DMS114 treated with DMSO at 0.1 percent for 48 hours (cell line): ENCODE data around the gene PCDHB4.
"Not testable (repeated sequence)": the region's sequence is repeated elsewhere in the genome, so short reads cannot be mapped to it uniquely, and the experiment has no call there.

Experiments used
- DNase-seq: peaks from one replicate; lab custom pipeline; 2025; ENCODE audit not compliant: unreplicated experiment; lab: John Stamatoyannopoulos, UW

PCDHB4 gene

DNA sequence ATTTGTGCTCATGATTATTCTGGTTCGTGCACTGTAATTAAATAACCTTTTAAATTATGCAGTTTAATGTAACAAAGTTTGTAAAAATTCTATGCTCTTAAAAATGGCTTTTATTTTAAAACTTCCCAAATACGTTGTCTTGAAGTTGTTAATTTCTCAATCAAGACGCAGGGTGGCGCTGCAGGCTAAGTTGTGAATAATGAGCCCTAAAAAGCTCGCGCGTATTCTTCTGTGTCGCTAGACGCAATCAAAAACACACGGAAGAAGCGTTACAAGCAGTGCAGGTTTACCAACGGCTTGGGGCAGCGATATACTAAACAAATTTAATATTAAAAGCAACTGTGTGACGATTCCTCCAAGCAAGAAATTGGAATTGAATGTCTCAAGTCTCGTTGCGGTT lies at the start of gene PCDHB4:
TSS of gene PCDHB4 (plus strand) at position 256 of the 400 bp plus-strand sequence. CDS start 181 bp downstream, outside the sequence.
- DNase-seq, result no peak

DNA sequence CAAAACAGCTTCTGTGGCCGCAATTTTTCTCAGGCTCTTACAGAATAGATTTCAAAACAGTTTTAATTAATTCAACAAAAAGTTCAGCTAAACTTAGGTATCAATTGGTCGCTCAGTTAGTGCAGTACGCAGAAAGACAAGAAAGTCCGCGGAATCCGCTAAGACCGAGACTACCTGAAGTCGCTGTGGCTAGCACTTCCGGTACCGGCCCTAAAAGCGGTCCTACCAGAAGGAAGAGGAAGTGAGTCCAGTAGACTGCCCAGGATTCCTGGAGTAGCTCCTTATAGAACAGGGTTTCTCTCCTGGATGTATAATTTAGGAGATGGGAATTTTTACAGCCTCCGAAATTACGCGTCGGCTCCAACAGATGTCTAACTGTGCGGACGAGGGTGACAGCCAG lies 43.8 kb upstream of the PCDHB4 start:
- DNase-seq, result no peak

DNA sequence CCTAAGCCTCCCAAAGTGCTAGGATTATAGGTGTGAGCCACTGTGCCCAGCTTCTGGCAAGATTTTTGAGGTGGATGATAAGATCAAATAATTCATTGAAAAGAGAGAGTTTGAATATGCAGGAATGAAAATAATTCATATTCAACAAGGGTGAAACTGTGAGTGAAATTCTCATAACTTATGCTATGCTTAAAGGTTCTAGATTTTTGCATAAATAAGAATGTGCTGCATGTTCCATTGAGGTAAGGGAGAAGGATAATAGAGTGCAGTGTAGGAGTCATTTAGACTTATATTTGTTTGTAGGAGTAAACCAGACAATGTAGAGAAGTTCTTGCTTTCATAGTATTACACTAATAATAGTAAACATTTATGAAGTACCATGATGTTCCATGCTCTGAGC lies 39.4 kb upstream of the PCDHB4 start:
- DNase-seq, result no peak

DNA sequence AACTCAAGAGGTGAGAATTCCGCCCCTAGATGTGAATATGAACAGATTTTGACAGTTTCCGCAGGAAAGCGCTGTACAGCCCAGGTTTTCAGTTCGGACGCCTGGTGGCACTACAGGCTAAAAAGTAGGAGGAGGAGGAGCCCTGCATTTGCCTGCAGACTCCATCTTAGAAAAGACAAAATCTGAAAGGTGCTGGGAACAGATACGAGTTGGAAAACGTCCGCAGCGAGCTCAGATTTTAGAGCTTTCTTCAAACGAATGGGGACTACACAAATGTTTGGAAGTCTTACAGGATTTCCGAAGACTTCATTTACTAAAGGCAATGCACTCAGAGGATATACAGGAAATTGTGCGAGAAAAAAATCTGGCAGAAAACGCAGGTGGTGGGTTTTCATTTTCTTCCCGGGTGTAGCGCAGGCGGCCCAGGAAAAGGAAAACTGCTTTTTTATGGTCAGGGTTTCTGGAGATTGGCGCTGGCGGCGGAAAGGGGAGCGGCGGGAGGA lies 37.1 kb upstream of the PCDHB4 start:
- DNase-seq, result peak; percentile 92

DNA sequence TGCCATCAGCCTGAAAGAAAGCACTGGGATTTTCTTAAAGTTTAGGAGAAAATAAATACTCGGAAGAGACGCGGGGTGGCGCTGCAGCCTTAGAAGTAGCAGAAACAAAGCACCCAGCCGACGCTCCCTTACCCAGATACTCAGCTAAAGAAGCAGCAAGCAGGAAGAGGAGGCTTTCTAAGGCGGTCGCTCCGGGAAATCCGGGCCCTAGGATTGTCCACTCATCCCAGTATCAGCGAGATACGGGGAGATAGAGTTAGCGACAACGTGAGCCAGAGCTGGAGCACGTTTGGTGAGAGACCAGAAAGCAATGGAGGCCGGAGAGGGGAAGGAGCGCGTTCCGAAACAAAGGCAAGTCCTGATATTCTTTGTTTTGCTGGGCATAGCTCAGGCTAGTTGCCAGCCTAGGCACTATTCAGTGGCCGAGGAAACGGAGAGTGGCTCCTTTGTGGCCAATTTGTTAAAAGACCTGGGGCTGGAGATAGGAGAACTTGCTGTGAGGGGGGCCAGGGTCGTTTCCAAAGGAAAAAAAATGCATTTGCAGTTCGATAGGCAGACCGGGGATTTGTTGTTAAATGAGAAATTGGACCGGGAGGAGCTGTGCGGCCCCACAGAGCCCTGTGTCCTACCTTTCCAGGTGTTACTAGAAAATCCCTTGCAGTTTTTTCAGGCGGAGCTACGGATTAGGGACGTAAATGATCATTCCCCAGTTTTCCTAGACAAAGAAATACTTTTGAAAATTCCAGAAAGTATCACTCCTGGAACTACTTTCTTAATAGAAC lies 26.9 kb upstream of the PCDHB4 start, which contains the start of gene PCDHB2:
TSS of gene PCDHB2 (plus strand) at position 135 of the 782 bp plus-strand sequence. CDS start at position 311, 176 bp downstream.
- peak; percentile 81 for DNase-seq

DNA sequence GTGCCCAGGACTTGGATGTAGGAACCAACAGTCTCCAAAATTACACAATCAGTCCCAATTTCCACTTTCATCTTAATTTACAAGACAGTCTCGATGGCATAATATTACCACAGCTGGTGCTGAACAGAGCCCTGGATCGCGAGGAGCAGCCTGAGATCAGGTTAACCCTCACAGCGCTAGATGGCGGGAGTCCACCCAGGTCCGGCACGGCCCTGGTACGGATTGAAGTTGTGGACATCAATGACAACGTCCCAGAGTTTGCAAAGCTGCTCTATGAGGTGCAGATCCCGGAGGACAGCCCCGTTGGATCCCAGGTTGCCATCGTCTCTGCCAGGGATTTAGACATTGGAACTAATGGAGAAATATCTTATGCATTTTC lies 26.4 kb upstream of the PCDHB4 start:
- no peak for DNase-seq

DNA sequence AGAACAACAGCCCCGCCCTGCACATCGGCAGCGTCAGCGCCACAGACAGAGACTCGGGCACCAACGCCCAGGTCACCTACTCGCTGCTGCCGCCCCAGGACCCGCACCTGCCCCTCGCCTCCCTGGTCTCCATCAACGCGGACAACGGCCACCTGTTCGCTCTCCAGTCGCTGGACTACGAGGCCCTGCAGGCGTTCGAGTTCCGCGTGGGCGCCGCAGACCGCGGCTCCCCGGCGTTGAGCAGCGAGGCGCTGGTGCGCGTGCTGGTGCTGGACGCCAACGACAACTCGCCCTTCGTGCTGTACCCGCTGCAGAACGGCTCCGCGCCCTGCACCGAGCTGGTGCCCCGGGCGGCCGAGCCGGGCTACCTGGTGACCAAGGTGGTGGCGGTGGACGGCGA lies 25.4 kb upstream of the PCDHB4 start:
- not testable (repeated sequence) for DNase-seq

DNA sequence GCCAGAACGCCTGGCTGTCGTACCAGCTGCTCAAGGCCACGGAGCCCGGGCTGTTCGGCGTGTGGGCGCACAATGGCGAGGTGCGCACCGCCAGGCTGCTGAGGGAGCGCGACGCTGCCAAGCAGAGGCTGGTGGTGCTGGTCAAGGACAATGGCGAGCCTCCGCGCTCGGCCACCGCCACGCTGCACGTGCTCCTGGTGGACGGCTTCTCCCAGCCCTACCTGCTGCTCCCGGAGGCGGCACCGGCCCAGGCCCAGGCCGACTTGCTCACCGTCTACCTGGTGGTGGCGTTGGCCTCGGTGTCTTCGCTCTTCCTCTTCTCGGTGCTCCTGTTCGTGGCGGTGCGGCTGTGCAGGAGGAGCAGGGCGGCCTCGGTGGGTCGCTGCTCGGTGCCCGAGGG lies 25.0 kb upstream of the PCDHB4 start:
- not testable (repeated sequence) for DNase-seq

DNA sequence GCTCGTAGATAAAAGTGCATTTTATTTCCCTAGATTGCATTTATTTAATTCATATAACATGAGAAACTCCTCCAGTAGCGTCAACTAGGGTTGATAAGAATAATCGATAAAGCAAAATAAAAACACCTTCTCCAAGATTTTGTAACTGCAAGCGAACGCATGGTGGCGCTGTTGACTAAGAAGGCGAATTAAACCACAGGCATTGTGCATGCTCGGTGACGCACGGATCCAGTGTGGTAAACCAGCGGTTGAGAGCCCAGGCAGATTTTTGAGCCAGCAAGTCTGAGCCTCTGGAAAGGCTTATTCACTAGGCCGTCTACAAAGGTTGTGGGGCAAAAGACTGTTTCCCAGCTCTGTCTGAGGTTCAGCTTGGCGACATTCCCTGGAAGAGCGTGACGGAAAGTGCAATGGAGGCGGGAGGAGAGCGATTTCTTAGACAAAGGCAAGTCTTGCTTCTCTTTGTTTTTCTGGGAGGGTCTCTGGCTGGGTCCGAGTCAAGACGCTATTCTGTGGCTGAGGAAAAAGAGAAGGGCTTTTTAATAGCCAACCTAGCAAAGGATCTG lies 21.3 kb upstream of the PCDHB4 start, which contains the start of gene PCDHB3:
TSS of gene PCDHB3 (plus strand) at position 231 of the 563 bp plus-strand sequence. CDS start at position 408, 177 bp downstream.
- no peak for DNase-seq

DNA sequence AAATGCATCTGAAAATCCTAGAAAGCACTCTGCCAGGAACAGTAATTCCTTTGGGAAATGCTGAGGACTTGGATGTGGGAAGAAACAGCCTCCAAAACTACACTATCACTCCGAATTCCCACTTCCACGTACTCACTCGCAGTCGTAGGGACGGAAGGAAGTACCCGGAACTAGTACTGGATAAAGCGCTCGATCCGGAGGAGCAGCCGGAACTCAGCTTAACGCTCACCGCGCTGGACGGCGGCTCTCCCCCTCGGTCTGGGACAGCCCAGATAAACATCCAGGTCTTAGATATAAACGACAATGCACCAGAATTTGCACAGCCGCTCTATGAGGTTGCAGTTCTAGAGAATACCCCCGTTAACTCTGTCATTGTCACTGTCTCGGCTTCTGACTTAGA lies 20.6 kb upstream of the PCDHB4 start:
- no peak for DNase-seq

DNA sequence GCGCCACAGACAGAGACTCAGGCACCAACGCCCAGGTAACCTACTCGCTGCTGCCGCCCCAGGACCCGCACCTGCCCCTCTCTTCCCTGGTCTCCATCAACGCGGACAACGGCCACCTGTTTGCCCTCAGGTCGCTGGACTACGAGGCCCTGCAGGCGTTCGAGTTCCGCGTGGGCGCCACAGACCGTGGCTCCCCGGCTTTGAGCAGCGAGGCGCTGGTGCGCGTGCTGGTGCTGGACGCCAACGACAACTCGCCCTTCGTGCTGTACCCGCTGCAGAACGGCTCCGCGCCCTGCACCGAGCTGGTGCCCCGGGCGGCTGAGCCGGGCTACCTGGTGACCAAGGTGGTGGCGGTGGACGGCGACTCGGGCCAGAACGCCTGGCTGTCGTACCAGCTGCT lies 19.5 kb upstream of the PCDHB4 start:
- not testable (repeated sequence) for DNase-seq

DNA sequence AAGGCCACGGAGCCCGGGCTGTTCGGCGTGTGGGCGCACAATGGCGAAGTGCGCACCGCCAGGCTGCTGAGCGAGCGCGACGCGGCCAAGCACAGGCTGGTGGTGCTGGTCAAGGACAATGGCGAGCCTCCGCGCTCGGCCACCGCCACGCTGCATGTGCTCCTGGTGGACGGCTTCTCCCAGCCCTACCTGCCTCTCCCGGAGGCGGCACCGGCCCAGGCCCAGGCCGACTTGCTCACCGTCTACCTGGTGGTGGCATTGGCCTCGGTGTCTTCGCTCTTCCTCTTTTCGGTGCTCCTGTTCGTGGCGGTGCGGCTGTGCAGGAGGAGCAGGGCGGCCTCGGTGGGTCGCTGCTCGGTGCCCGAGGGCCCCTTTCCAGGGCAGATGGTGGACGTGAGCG lies 19.1 kb upstream of the PCDHB4 start:
- DNase-seq, result not testable (repeated sequence)

DNA sequence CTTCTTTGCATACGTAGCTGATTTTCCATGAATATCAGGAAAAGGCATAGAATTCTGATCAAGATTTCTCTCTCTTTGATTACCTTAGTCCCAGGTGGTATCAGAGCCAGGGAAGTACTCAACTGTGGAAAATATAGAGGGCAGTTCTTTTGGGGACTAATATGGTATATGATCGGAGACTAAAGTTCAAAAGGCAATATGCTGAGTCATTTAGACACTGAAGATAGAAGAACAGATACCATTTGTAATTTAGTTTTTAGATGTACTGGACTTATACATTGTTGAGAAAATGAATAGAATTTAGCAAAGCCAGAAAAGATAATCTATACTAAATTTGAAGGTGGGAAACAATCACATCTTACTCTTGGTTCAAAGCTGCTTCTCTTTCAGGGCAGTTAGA lies 16.3 kb upstream of the PCDHB4 start:
- no peak for DNase-seq

DNA sequence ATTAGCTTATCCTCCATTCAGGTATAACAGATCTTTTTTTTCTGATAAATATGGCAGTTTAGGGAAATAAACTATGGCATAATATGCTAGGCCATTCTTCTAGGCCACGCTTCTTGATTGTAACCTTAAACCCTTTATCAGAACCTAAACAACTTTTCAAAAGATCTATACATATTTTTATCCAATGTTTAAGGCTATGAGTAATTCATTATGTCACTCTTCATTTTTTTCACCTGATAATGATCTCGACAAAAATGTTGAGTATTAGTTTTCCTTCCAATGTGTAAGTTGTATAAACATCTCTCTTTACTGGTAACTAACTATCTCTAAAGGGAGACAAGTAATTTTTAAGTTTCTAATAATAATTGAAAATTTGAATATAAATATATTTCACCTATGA lies 2.4 kb upstream of the PCDHB4 start:
- DNase-seq, result no peak

DNA sequence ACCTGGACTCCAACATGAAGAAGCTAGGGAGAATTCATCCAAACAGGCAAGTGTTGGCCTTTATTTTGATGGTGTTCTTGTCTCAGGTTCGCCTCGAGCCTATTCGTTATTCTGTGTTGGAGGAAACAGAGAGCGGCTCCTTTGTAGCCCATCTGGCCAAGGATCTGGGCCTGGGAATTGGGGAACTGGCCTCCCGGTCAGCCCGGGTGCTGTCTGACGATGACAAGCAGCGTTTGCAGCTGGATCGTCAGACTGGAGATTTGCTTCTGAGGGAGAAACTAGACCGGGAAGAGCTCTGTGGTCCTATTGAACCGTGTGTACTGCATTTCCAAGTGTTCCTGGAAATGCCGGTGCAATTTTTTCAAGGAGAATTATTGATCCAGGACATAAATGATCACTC lies 367 bp downstream of the PCDHB4 start:
- no peak for DNase-seq

DNA sequence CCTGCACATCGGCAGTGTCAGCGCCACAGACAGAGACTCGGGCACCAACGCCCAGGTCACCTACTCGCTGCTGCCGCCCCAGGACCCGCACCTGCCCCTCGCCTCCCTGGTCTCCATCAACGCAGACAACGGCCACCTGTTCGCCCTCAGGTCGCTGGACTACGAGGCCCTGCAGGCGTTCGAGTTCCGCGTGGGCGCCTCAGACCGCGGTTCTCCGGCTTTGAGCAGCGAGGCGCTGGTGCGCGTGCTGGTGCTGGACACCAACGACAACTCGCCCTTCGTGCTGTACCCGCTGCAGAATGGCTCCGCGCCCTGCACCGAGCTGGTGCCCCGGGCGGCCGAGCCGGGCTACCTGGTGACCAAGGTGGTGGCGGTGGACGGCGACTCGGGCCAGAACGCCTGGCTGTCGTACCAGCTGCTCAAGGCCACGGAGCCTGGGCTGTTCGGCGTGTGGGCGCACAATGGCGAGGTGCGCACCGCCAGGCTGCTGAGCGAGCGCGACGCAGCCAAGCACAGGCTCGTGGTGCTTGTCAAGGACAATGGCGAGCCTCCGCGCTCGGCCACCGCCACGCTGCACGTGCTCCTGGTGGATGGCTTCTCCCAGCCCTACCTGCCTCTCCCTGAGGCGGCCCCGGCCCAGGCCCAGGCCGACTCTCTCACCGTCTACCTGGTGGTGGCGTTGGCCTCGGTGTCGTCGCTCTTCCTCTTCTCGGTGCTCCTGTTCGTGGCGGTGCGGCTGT lies 1.9 kb downstream of the PCDHB4 start:
- DNase-seq, result not testable (repeated sequence)

DNA sequence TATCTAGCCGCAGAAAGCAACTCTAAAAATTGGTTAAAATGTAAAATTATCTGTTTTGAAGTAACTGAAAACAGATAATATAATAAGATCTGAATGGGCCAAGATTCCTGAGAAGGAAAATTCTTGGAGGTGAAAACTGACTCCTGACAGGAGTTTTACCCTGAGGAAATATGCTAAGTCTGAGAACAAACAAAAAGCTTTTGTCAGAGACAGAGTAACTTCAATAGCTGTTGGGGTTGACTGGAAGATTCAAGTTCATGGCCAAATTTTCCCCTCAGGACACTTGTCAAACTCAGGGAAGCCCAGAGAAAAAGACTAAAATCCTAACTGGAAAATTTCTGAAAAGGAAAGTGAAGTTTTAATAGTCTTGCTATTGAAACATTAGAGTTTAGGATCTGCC lies 5.7 kb downstream of the PCDHB4 start:
- no peak for DNase-seq

DNA sequence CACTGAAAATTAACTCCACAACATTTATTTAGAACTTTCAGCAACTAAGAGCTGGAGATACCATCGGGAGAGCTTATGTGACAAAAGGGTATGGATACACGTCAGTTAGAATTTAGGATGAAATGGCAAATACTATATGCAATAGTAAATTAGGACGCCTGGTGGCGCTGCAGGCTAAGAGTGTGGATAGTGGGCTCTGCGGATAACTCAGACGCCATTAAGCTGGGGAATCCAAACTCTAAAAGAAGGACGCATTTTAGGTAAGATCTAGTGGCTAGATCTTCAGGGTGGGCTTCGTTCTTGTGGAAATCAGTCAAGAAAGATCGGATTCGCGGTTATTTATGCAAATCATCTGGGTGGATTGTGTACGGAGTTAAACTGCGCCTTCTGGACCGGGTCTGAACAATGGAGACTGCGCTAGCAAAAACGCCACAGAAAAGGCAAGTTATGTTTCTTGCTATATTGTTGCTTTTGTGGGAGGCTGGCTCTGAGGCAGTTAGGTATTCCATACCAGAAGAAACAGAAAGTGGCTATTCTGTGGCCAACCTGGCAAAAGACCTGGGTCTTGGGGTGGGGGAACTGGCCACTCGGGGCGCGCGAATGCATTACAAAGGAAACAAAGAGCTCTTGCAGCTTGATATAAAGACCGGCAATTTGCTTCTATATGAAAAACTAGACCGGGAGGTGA lies 13.6 kb downstream of the PCDHB4 start, which contains the start of gene PCDHB5:
TSS of gene PCDHB5 (plus strand) at position 177 of the 688 bp plus-strand sequence. CDS start at position 406, 229 bp downstream.
- peak; percentile 28 for DNase-seq

DNA sequence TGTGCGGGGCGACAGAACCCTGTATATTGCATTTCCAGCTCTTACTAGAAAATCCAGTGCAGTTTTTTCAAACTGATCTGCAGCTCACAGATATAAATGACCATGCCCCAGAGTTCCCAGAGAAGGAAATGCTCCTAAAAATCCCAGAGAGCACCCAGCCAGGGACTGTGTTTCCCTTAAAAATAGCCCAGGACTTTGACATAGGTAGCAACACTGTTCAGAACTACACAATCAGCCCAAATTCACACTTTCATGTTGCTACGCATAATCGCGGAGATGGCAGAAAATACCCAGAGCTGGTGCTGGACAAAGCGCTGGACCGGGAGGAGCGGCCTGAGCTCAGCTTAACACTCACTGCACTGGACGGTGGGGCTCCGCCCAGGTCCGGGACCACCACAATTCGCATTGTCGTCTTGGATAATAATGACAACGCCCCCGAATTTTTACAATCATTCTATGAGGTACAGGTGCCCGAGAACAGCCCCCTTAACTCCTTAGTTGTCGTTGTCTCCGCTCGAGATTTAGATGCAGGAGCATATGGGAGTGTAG lies 14.2 kb downstream of the PCDHB4 start:
- DNase-seq, result no peak

DNA sequence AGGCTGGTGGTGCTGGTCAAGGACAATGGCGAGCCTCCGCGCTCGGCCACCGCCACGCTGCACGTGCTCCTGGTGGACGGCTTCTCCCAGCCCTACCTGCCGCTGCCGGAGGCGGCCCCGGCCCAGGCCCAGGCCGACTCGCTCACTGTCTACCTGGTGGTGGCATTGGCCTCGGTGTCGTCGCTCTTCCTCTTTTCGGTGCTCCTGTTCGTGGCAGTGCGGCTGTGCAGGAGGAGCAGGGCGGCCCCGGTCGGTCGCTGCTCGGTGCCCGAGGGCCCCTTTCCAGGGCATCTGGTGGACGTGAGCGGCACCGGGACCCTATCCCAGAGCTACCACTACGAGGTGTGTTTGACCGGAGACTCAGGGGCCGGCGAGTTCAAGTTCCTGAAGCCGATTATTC lies 15.7 kb downstream of the PCDHB4 start:
- DNase-seq, result not testable (repeated sequence)

DNA sequence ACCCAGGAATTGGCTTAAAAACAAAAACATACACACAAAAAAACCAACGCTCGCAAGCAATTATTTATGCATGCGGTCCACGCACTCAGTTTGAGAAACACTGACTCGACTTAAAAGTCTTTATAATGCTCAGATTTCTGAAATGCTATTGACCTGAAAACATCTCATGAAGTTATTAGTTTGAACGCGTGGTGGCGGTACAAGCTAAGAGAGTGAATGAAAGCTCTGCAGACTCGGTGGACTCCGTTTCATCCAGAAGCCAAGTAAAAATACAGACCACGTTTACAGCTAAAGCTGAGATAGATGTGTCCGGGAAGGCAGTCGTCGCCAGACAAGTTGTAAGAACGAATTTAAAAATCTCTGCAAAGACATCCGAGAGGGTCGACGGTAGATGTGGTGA lies 28.2 kb downstream of the PCDHB4 start, which contains the start of gene PCDHB6:
TSS of gene PCDHB6 (plus strand) at position 246 of the 400 bp plus-strand sequence. CDS start 201 bp downstream, outside the sequence.
- peak; percentile 16 for DNase-seq
